ENCODE results near the gene LAMB1.

- TF ChIP-seq CTCF (IDR thresholded peaks at IDR 0.05) (no peak), POLR2A (IDR thresholded peaks at IDR 0.05) (no peak)
These were observed 87.4 kb downstream of the LAMB1 start for GRCh38 chr7:107915541-107915940.
